ENCODE results near the gene OR5AS1. TPM values are rescaled to one million over a fixed set of nuclear protein-coding genes. Genes with fewer than 3 reads are reported as not detected.

The OR5AS1 gene
- not detected in 2 replicates for total RNA-seq

GRCh38 chr11:56027354-56027753 is at the start of gene OR5AS1:
OR5AS1 (plus strand) TSS chr11:56027654; CDS start chr11:56030419, 2,765 bp downstream.

GRCh38 chr11:55994525-55994924 is 32.9 kb upstream of the OR5AS1 start, which contains the start of gene OR5F1:
OR5F1 (minus strand) TSS chr11:55994625; CDS start chr11:55994625, 0 bp downstream.

Other genes with a start within 250 kb of the OR5AS1 start
- not detected in 2 replicates for gene OR5D14, start 232.1 kb upstream of the OR5AS1 start, total RNA-seq
- not detected in 2 replicates for gene OR5L1, start 216.3 kb upstream of the OR5AS1 start, total RNA-seq
- not detected in 2 replicates for gene OR5D18, start 208.0 kb upstream of the OR5AS1 start, total RNA-seq
- not detected in 2 replicates for gene OR5L2, start 200.4 kb upstream of the OR5AS1 start, total RNA-seq
- gene OR5D16, start 188.9 kb upstream of the OR5AS1 start, total RNA-seq: not detected in 2 replicates
- gene TRIM51, start 144.4 kb upstream of the OR5AS1 start, total RNA-seq: not detected in 2 replicates
- not detected in 2 replicates for gene OR5W2, start 113.1 kb upstream of the OR5AS1 start, total RNA-seq
- gene OR5I1, start 91.3 kb upstream of the OR5AS1 start, total RNA-seq: not detected in 2 replicates
- not detected in 2 replicates for gene OR10AG1, start 57.7 kb upstream of the OR5AS1 start, total RNA-seq
- gene OR5F1, start 33.0 kb upstream of the OR5AS1 start, total RNA-seq: not detected in 2 replicates
- gene OR8I2, start 65.7 kb downstream of the OR5AS1 start, total RNA-seq: not detected in 2 replicates
- not detected in 2 replicates for gene OR8H2, start 76.0 kb downstream of the OR5AS1 start, total RNA-seq
- not detected in 2 replicates for gene OR8H3, start 94.7 kb downstream of the OR5AS1 start, total RNA-seq
- not detected in 2 replicates for gene OR8J3, start 112.5 kb downstream of the OR5AS1 start, total RNA-seq
- gene OR8K5, start 132.7 kb downstream of the OR5AS1 start, total RNA-seq: not detected in 2 replicates
- not detected in 2 replicates for gene OR5J2, start 149.0 kb downstream of the OR5AS1 start, total RNA-seq
- gene OR5T2, start 206.6 kb downstream of the OR5AS1 start, total RNA-seq: not detected in 2 replicates
- gene OR5T3, start 224.6 kb downstream of the OR5AS1 start, total RNA-seq: not detected in 2 replicates
- not detected in 2 replicates for gene OR5T1, start 246.5 kb downstream of the OR5AS1 start, total RNA-seq

Measured in hair follicle dermal papilla cell (primary cell).